Activated CD4-positive, alpha-beta T cell treated with anti-CD3 and anti-CD28 coated beads for 36 hours (primary cell): ENCODE data around the gene TPO. TPM values are rescaled to one million over a fixed set of nuclear protein-coding genes. Genes with fewer than 3 reads are reported as not detected.

Source experiments
- ATAC-seq: fragments of 200-7000 bp; cut with Tn5 transposase; one replicate; pipeline ENCODE4 v1.10.0; 2021; ENCODE audit warnings: mild to moderate bottlenecking, moderate library complexity
- CTCF ChIA-PET: fragments of 350-600 bp; sonication (Branson Sonifier 250); formaldehyde crosslinking; loops from one replicate; lab custom pipeline; 2021; ENCODE audit warnings: antibody characterized with exemption; lab: Charles Lee
- POLR2A ChIA-PET: fragments of 350-600 bp; sonication (Branson Sonifier 250); formaldehyde crosslinking; loops from one replicate; lab custom pipeline; 2021; ENCODE audit warnings: antibody characterized with exemption, inconsistent platforms; lab: Charles Lee
- DNase-seq: peaks from one replicate; pipeline ENCODE4 v3.0.0-alpha.2; 2020
- H3K27ac Mint-ChIP-seq: one replicate; pipeline ENCODE4 v1.8.0; 2021; ENCODE audit warnings: mixed read lengths
- H3K27me3 Mint-ChIP-seq: one replicate; pipeline ENCODE4 v1.8.0; 2021; ENCODE audit warnings: mixed read lengths
- H3K36me3 Mint-ChIP-seq: one replicate; pipeline ENCODE4 v1.8.0; 2021; ENCODE audit warnings: low read depth, mixed read lengths
- H3K4me1 Mint-ChIP-seq: one replicate; pipeline ENCODE4 v1.8.0; 2021; ENCODE audit warnings: mixed read lengths
- H3K4me3 Mint-ChIP-seq: one replicate; pipeline ENCODE4 v1.8.0; 2021; ENCODE audit warnings: mild to moderate bottlenecking, moderate library complexity, mixed read lengths
- H3K9me3 Mint-ChIP-seq: one replicate; pipeline ENCODE4 v1.8.0; 2021; ENCODE audit warnings: low read depth, mixed read lengths
- intact Hi-C, 2 experiments: fragments of 100-400 bp; cut with DNase I in 1 of 2; cut with micrococcal nuclease in 1 of 2; formaldehyde crosslinking; loops; one replicate each; pipeline versions ENCODE4 v1.14.2 to v1.15.1; 2022 to 2024; cut with DNase I, micrococcal nuclease
- total RNA-seq, 2 experiments: library from RNA; stranded (reverse); gene quantifications; one replicate each; pipeline ENCODE4 v1.2.3, GENCODE V29; 2021

Gene TPO
- total RNA-seq, result not detected

DNA sequence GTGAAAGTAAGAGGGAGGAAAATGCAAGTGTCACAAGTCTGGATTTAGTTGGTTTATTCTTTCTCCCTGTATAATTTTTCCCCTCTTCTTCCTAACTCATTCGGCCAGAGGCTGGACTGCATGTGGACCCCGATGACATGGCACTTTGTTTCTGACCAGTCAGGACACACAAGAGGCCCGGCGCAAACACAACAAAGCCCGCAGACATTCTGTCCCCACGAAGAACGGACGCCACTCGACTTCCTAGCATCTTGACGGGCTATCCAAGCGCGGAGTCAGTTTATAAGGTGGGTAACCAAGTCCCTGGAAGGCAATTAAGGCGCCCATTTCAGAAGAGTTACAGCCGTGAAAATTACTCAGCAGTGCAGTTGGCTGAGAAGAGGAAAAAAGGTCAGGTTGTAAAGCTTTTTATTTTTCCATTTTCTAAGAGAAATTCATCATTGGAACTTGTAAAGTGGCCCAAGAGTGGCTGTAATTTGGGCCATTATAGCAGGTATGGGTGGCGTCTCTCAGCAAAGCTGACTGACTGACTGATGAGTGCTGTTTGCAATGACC, at the start of gene TPO:
Gene TPO, plus strand, starts transcription at position 308 of the 555 bp plus-strand sequence. CDS start 946 bp downstream, outside the sequence.
- ChIA-PET POLR2A (no interaction called here), CTCF (no interaction called here)
- H3K36me3 Mint-ChIP-seq, result no peaks in the 10 kb centered on the region
- ATAC-seq (no peak), DNase-seq (no peak)
- no peak within 1 kb of the TSS for H3K27ac Mint-ChIP-seq
- no peaks in the 10 kb centered on the region for H3K27me3 Mint-ChIP-seq
- H3K4me1 Mint-ChIP-seq, result no peaks in the 10 kb centered on the region
- no peak within 1 kb of the TSS for H3K4me3 Mint-ChIP-seq
- intact Hi-C loops, result no loop called here
- H3K9me3 Mint-ChIP-seq, result no peaks in the 10 kb centered on the region

DNA sequence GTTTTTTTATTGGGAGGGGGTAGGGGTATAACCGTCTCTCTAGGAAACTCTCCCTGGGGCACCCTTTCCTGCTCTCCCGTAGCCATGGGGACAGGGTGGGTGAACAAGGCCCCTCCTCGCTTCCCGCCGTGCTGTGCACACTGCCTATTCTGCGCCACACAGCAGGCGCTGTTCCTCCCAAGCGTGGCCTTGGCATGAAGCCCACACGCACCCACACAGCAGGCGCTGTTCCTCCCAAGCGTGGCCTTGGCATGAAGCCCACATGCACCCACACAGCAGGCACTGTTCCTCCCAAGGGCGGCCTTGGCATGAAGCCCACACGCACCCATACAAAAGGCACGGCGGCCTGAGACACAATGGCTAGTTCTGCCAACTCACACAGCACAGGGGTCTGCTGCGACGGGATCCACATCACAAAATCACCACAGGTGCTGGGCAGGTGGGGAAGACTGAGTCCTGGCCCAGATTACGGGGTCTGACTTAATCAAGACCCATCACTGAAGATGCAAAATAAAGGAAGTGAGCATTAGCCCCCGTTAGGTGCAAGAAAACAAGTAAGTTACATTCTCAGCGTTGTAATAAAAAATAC, 46.6 kb upstream of the TPO start:
- peaks cover 2% of the 10 kb centered on the region for H3K27me3 Mint-ChIP-seq
- POLR2A ChIA-PET, result no interaction called here
- H3K9me3 Mint-ChIP-seq, result peaks cover 4% of the 10 kb centered on the region
- H3K4me3 Mint-ChIP-seq, result no peak overlapping the region
- no peaks in the 10 kb centered on the region for H3K36me3 Mint-ChIP-seq
- peaks cover 2% of the 10 kb centered on the region for H3K4me1 Mint-ChIP-seq
- ATAC-seq (no peak), DNase-seq (peak; percentile 14)
- H3K27ac Mint-ChIP-seq, result no peak overlapping the region
- intact Hi-C loops, result no loop called here
- CTCF ChIA-PET, result no interaction called here

DNA sequence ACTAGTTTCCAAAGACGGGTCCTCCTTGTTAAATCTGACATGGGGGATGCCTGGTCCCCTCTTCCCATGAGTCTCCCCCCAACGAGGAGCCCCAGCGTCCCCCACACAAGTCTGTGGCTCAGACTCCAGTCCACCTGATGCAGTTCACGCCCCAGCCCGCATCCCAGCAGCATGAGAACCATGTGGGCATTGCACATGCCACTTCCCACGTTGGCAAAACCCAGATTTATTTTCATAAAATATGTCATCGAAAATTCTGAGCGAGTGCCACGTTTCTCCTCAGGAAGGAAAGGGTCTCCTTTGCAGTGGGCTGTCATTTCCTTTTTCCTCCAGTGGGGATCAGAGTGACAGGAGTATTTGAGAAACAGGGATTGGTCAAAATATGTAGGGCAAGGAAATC, 45.7 kb upstream of the TPO start:
- no peak overlapping the region for H3K27ac Mint-ChIP-seq
- H3K36me3 Mint-ChIP-seq, result no peaks in the 10 kb centered on the region
- H3K4me1 Mint-ChIP-seq, result peaks cover 2% of the 10 kb centered on the region
- H3K27me3 Mint-ChIP-seq, result peaks cover 2% of the 10 kb centered on the region
- DNase-seq, result no peak
- CTCF ChIA-PET, result no interaction called here
- H3K4me3 Mint-ChIP-seq, result no peak overlapping the region
- peaks cover 4% of the 10 kb centered on the region for H3K9me3 Mint-ChIP-seq
- POLR2A ChIA-PET, result no interaction called here
- intact Hi-C loops, result no loop called here
- no peak for ATAC-seq

DNA sequence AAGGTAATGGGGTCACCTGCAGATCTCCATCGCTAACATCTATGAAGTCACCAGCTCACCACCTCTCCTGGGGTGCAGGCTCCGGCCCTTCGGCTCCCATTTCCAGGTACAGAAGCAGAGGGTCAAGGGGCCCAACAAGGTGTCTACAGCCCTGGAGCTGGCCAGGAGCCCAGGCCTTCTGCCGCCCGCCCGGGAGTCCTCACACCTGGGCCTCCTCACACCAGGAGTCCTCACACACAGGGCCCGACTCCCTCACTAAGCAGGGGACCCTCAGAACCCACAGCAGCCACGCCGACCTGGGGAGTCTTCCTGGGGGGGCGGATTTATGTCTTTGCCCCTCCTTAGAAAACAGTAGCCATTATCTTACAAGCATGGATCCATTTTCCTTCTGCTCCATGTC, 43.4 kb upstream of the TPO start:
- H3K4me3 Mint-ChIP-seq, result no peak overlapping the region
- H3K9me3 Mint-ChIP-seq, result no peaks in the 10 kb centered on the region
- ATAC-seq (no peak), DNase-seq (no peak)
- intact Hi-C loops, result no loop called here
- H3K36me3 Mint-ChIP-seq, result no peaks in the 10 kb centered on the region
- POLR2A ChIA-PET, result no interaction called here
- peaks cover 2% of the 10 kb centered on the region for H3K4me1 Mint-ChIP-seq
- H3K27me3 Mint-ChIP-seq, result peaks cover 2% of the 10 kb centered on the region
- no peak overlapping the region for H3K27ac Mint-ChIP-seq
- CTCF ChIA-PET, result no interaction called here

DNA sequence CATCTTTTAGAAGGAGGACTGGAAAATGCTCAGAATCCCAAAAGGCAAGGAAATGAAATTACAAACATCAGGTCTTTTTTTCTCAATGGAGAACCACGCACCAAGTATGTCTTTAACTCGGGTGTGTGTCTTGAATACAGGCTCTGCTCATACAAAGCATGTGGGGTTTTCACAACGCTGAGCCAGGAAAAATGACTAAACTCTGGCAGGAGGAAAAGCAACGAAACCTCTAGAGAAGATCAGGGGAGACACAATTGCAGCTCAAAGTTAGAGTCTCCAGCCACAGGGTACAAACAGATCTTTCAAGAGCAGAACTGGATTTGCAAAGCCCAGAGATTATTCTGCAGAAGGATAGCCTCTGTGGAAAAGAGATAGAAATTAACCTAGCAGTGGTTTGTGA, 42.8 kb upstream of the TPO start:
- peaks cover 2% of the 10 kb centered on the region for H3K27me3 Mint-ChIP-seq
- no peaks in the 10 kb centered on the region for H3K9me3 Mint-ChIP-seq
- CTCF ChIA-PET, result no interaction called here
- no peak overlapping the region for H3K4me3 Mint-ChIP-seq
- POLR2A ChIA-PET, result no interaction called here
- no peak overlapping the region for H3K27ac Mint-ChIP-seq
- H3K36me3 Mint-ChIP-seq, result no peaks in the 10 kb centered on the region
- peaks cover 2% of the 10 kb centered on the region for H3K4me1 Mint-ChIP-seq
- intact Hi-C loops, result no loop called here
- ATAC-seq (no peak), DNase-seq (no peak)

DNA sequence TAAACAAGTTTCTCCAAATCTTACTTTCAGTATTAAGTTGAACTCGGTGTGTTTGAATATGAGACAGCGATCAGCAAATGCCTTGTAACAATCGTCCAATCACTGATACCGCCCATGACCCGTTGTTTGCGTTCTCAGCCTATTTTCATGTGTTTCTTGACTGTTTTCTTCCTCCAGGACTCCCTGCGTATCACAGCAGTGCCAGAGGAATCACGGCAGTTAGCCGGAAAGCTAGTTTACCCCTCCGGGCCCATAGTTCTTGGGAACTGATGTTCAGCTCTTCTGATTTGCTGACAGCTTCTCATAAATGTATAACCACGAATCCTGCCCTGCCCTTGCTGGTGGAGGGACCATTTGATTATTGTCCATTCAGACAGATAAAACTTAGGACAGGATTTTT, 42.2 kb upstream of the TPO start:
- ChIA-PET CTCF (no interaction called here), POLR2A (no interaction called here)
- DNase-seq (no peak), ATAC-seq (no peak)
- H3K27ac Mint-ChIP-seq, result no peak overlapping the region
- no peaks in the 10 kb centered on the region for H3K36me3 Mint-ChIP-seq
- no peaks in the 10 kb centered on the region for H3K9me3 Mint-ChIP-seq
- H3K4me3 Mint-ChIP-seq, result no peak overlapping the region
- peaks cover 2% of the 10 kb centered on the region for H3K4me1 Mint-ChIP-seq
- H3K27me3 Mint-ChIP-seq, result peaks cover 2% of the 10 kb centered on the region
- intact Hi-C loops, result no loop called here

DNA sequence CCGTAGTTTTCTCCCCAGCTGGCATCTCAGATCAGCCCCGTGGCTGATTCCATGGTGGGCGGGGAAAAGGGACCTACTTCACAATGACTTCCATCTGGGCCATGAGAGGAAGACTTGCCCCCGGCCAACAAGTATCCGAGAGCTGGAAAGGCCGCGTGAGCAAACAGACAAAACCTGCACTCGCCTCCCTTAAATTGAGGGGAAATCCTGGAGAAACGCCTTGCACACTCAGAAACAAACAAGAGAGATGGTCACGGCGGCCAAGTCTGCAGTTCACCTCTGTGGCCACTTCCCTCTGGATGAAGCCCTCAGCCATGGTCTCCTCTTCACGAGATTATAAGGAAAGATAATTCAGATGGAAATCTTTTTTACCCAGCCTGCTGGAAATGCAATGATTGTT, 39.4 kb upstream of the TPO start:
- POLR2A ChIA-PET, result no interaction called here
- Mint-ChIP-seq H3K27me3 (peaks cover 2% of the 10 kb centered on the region), H3K27ac (no peak overlapping the region), H3K36me3 (no peaks in the 10 kb centered on the region), H3K9me3 (no peaks in the 10 kb centered on the region), H3K4me3 (no peak overlapping the region), H3K4me1 (no peaks in the 10 kb centered on the region)
- DNase-seq (no peak), ATAC-seq (no peak)
- intact Hi-C loops, result no loop called here
- CTCF ChIA-PET, result no interaction called here

DNA sequence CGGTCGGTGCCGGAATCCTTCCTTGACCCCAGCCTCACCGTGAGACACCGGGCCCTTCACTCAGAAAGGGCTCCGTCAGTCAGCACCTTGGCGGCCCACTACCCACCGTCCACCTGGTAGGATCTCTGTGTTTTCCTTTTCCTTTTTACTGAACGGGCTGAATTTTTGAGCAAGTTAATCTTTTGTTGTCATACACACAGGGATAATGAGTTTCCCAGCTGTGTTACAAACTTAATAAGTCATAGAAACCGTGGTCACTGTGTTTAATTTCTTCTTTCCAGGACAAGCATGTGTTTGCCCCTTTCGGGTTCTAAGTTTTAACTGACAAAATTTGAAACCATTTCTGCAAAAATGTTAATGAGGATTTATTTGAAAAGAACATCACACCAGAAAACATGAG, 39.0 kb upstream of the TPO start:
- Mint-ChIP-seq H3K4me3 (no peak overlapping the region), H3K36me3 (no peaks in the 10 kb centered on the region), H3K27me3 (peaks cover 2% of the 10 kb centered on the region), H3K4me1 (no peaks in the 10 kb centered on the region), H3K27ac (no peak overlapping the region), H3K9me3 (no peaks in the 10 kb centered on the region)
- ChIA-PET CTCF (no interaction called here), POLR2A (no interaction called here)
- no peak for ATAC-seq
- DNase-seq, result no peak
- intact Hi-C loops, result no loop called here

DNA sequence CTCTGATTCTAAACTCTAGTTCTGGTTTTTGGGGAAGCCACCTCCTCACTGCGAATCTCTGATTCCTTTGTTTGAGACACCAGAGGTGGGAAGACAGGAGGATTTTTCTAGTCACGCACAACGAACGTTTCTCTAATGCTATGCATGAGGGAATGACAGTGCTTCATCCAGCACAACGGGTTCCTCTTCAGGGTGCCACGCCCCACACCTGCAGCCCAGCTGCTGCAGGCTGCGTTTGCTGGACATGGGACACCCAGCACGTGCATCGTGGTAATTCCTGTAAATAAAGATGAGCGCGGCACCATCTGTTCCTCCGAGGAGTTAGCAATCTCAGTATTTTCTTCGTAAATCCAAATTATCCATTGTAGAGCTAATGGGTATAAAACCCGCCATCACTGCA, 37.5 kb upstream of the TPO start:
- Mint-ChIP-seq H3K27ac (no peak overlapping the region), H3K4me1 (no peaks in the 10 kb centered on the region), H3K27me3 (peaks cover 2% of the 10 kb centered on the region), H3K9me3 (no peaks in the 10 kb centered on the region), H3K36me3 (no peaks in the 10 kb centered on the region), H3K4me3 (no peak overlapping the region)
- CTCF ChIA-PET, result no interaction called here
- intact Hi-C loops, result no loop called here
- DNase-seq, result no peak
- no peak for ATAC-seq
- POLR2A ChIA-PET, result no interaction called here

DNA sequence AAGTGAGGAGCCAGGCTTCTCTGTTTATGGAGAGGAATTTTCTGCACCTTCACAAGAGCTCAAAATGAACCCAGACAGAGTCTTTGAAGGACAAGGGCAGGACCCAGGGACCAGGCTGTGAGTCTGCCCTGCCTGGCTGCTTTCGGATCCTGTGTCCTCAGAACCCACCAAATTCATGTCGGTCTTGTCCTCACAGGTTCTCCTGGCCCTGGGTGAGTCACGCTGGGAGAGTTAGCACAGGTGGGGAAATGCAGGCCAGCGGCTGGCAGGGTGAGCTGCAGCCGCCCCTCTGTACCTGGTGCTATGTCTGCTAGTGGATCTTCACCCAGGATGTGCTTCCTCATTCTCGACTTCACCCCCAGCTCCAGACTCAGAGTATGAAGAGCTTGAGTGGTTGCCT, 35.8 kb upstream of the TPO start:
- Mint-ChIP-seq H3K27me3 (no peaks in the 10 kb centered on the region), H3K36me3 (no peaks in the 10 kb centered on the region), H3K4me1 (no peaks in the 10 kb centered on the region), H3K4me3 (no peak overlapping the region), H3K27ac (no peak overlapping the region), H3K9me3 (no peaks in the 10 kb centered on the region)
- ATAC-seq, result no peak
- ChIA-PET CTCF (no interaction called here), POLR2A (no interaction called here)
- DNase-seq, result no peak
- intact Hi-C loops, result no loop called here

DNA sequence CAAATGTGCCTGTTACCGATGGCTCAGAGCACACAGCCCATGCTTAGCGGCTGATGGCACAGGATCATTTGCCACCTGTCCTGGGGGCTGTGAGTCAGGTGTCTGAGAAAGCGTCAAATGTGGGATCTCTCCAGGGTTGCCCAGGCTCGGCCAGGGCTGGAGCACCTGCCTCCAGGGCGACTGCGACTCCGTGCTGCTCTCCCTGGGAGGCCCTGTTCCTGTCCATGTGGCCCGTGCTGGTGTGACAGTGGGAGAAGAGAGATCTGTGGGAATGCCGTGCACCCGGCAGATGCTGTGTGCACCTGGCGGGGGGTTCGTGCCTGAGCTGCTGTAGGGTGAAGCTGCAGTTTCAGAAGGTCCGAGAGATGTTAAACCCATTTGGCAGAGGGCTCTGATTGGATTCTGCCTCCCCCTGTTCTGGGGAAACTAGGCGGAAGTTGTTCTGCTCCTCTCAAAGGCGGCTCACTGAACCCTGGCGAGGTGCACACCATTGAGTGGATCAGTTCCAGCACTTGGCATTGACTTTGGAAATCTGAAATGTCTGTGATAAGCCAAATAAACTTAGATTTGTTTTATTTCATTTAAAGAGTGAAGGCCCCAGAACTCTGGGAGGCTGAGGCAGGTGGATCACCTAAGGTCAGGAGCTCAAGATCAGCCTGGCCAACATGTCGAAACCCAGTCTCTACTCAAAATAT, 34.7 kb upstream of the TPO start:
- Mint-ChIP-seq H3K36me3 (no peaks in the 10 kb centered on the region), H3K9me3 (no peaks in the 10 kb centered on the region), H3K4me3 (no peak overlapping the region), H3K27me3 (no peaks in the 10 kb centered on the region), H3K27ac (no peak overlapping the region), H3K4me1 (no peaks in the 10 kb centered on the region)
- POLR2A ChIA-PET, result no interaction called here
- DNase-seq (no peak), ATAC-seq (no peak)
- CTCF ChIA-PET, result interaction anchor here (0.7 kb wide), 1 partner anchor 92 kb away, joined by 3 read pairs; no protein-coding TSS in a partner anchor
- intact Hi-C loops, result no loop called here

DNA sequence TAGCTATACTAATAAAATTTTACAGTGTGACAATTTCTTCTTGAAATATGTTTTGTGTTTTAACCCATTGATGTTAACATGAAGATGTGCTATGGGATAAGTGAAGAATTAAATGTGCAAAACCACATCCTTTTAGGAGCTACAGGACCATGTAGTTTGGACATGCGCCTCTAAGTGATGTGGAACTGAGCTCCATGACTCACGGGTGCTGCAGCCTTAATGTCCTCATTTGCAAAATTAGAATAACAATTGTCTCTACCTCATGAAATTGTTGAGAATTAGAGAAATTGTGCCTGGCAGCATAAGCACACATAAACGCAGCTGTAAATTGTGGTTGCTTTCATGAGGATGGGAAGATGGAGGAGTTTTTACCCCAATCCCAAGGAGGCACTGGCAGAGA, 31.6 kb upstream of the TPO start:
- CTCF ChIA-PET, result no interaction called here
- POLR2A ChIA-PET, result no interaction called here
- Mint-ChIP-seq H3K4me1 (no peaks in the 10 kb centered on the region), H3K9me3 (peaks cover 3% of the 10 kb centered on the region), H3K27me3 (no peaks in the 10 kb centered on the region), H3K36me3 (peaks cover 3% of the 10 kb centered on the region), H3K4me3 (no peak overlapping the region), H3K27ac (no peak overlapping the region)
- DNase-seq, result no peak
- intact Hi-C loops, result no loop called here
- no peak for ATAC-seq
